Measurements from ENCODE around the gene ZNF425. TPM values are rescaled to one million over a fixed set of nuclear protein-coding genes. Genes with fewer than 3 reads are reported as not detected.
A peak's percentile ranks its signal among the peaks of the same experiment; 100 is the strongest.
"Not testable (repeated sequence)": the region's sequence is repeated elsewhere in the genome, so short reads cannot be mapped to it uniquely, and the experiment has no call there.

Gene ZNF425
- total RNA-seq, 1 donor from 2014 or later: not detected

DNA sequence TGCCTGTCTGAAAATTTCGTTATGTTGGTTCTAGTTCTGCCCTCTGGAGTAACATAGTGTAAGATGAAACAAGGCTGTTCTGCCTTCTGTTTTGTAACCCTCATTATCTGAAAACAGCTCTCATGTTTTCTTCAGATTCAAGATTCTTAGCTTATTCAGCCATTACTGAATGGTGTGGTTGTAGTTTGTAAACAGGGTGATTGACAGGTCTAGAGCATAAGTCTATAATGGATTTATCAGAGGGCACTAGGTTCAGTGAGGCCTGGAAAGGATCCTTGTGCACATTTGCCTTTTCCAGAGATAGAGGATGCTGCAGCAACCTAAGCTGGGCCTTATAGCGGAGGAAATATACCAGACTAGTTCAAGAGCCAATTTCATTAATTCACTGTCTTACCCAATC is 27.2 kb upstream of the ZNF425 start:
- no peaks in the 10 kb centered on the region for H3K9me3 ChIP-seq
- no peak overlapping the region for H3K27ac ChIP-seq
- H3K27me3 ChIP-seq: no peaks in the 10 kb centered on the region
- no peak for DNase-seq (ENCODE audit: low spot score in 2 of 2)
- intact Hi-C loops (cut with DNase I): no loop called here
- no peak overlapping the region for H3K4me3 ChIP-seq
- TF ChIP-seq, protein P1, sequence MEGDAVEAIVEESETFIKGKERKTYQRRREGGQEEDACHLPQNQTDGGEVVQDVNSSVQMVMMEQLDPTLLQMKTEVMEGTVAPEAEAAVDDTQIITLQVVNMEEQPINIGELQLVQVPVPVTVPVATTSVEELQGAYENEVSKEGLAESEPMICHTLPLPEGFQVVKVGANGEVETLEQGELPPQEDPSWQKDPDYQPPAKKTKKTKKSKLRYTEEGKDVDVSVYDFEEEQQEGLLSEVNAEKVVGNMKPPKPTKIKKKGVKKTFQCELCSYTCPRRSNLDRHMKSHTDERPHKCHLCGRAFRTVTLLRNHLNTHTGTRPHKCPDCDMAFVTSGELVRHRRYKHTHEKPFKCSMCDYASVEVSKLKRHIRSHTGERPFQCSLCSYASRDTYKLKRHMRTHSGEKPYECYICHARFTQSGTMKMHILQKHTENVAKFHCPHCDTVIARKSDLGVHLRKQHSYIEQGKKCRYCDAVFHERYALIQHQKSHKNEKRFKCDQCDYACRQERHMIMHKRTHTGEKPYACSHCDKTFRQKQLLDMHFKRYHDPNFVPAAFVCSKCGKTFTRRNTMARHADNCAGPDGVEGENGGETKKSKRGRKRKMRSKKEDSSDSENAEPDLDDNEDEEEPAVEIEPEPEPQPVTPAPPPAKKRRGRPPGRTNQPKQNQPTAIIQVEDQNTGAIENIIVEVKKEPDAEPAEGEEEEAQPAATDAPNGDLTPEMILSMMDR (IDR thresholded peaks at IDR 0.05): no peak
- H3K4me1 ChIP-seq: peaks cover 0 to 11% of the 10 kb centered on the region in 2 donors
- peaks cover 19 to 30% of the 10 kb centered on the region in 2 donors for H3K36me3 ChIP-seq

DNA sequence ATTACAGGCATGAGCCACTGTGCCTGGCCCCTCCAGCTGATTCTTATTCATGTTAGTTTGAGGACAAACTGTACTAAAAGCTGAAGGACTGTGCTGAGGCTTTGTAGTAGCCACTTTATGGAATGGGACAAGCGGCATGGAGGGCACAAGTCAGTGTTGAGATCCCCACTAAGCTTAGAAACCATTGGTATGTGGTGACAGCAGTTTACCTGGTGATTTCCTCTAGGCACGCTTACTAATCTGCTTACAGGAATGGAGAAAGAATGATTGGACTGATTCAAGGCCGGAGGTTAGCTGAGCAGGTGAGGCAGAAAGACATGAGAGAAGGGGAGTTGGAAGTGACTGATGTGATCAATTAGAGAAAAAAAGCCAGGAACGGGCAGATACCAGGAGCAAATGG is 24.9 kb upstream of the ZNF425 start:
- Histone ChIP-seq H3K27me3 (no peaks in the 10 kb centered on the region), H3K4me3 (no peak overlapping the region), H3K36me3 (peaks cover 13 to 19% of the 10 kb centered on the region in 2 donors), H3K27ac (no peak overlapping the region), H3K9me3 (no peaks in the 10 kb centered on the region), H3K4me1 (peaks cover 0 to 14% of the 10 kb centered on the region in 2 donors)
- intact Hi-C loops (cut with DNase I): no loop called here
- TF ChIP-seq, protein P1 (IDR thresholded peaks at IDR 0.05): no peak
- no peak for DNase-seq (ENCODE audit: low spot score in 2 of 2)

DNA sequence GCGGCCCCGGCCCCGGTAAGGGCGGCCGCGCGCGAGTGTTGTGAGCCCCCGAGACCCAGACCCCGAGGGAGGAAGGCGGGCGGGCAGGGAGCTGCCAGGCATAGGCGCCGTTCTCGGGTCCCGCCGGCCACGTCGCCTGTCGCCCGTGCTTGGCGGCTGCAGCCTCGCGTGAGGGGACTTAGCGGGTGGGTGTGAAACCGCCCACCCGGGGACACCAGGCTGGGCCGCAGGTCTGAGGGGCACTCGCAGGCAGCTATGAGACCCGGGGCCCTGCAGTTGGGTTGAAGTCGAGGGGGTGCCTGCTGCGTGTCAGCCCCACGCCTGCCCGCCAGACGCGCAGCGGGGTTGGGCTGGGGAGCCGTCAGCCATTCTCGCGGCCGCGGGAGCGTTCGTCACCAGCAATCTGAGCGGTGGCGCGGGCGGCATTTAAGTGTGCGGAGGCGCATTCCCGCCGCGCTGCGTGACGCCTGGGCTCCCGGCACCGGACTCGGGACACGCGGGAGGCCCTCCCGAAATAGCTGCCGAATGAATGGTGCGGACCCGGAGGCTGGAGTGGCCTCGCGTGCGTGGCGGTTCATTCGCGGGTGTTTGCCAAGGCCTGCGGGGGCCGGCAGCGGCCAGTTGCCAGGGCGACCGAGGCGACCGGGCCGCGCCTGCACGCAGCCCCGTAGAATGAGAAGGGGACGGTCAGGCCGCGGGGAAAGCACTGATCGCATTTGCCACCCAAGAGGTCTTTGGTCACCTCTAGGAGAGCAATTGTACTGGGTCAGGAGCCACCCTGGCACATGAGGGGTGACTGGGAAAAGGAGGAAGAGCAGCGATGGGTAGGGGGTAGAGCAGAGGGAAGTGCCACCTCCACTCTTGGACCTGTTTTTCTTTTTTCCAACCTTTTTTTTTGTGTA is 21.9 kb upstream of the ZNF425 start:
- peak overlapping the region; percentile 90 to 96 for H3K4me3 ChIP-seq
- no peaks in the 10 kb centered on the region for H3K27me3 ChIP-seq
- DNase-seq (ENCODE audit: low spot score in 2 of 2): peak in 1 of 2 donors; percentile 83
- H3K4me1 ChIP-seq: peaks cover 0 to 14% of the 10 kb centered on the region in 2 donors
- peak overlapping the region; percentile 80 to 92 for H3K27ac ChIP-seq
- no peaks in the 10 kb centered on the region for H3K9me3 ChIP-seq
- TF ChIP-seq, protein P1 (IDR thresholded peaks at IDR 0.05): no peak
- H3K36me3 ChIP-seq: no peaks in the 10 kb centered on the region
- intact Hi-C loops (cut with DNase I): loop anchor here (1.0 to 5.0 kb wide), 6 partner anchors 22 to 161 kb away; partner anchors contain the start of genes PDIA4, ZNF282, ZNF425 and ZNF783

DNA sequence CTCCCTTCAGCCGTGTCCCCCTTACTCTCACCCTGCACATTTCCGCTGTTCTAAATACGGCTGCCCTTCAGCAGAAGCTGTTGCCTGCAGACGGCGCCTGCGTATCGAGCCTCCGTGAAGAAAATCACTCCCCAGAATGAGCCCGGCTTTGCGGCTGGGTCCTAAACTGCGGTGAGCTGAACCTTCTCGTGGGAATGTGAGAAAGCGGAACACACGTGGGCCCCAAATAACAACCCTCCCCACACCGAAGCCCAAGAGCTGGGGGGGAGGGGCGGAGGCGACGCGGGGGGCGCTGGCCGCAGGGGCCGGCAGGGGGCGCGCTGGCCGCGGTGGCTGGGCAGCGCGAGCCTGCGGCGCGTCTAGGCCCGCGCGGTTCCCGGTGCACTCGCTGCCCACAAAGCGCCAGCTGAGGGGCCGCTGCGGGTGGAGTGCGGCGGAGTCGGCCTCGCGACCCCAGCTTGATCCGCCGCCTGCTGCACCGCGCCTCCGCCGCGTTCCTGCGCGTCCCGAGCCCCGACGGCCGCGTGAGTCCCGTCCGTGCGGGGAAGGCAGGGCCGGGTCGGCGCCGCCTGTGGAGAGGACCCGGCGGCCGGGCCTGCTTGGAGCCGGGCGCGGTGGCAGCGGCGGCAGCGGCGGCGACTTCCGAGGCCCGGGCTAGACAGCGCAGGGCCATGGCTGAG is 21.1 kb upstream of the ZNF425 start, which contains the start of gene ZNF398:
Gene ZNF398, plus strand, starts transcription at position 382 of the 680 bp plus-strand sequence. Its CDS starts 290 bp downstream, at position 672.
- Histone ChIP-seq H3K27me3 (no peaks in the 10 kb centered on the region), H3K4me3 (peak within 1 kb of the TSS; percentile 90 to 96), H3K4me1 (peaks cover 0 to 14% of the 10 kb centered on the region in 2 donors), H3K36me3 (no peaks in the 10 kb centered on the region), H3K9me3 (no peaks in the 10 kb centered on the region), H3K27ac (peak within 1 kb of the TSS; percentile 80 to 92)
- TF ChIP-seq, protein P1 (IDR thresholded peaks at IDR 0.05): peak; percentile 48 to 77 (median 49)
- intact Hi-C loops (cut with DNase I): loop anchor here (1.0 to 5.0 kb wide), 6 partner anchors 21 to 160 kb away; partner anchors contain the start of genes PDIA4, ZNF282, ZNF425 and ZNF783
- peak in 1 of 2 donors; percentile 85 for DNase-seq (ENCODE audit: low spot score in 2 of 2)

DNA sequence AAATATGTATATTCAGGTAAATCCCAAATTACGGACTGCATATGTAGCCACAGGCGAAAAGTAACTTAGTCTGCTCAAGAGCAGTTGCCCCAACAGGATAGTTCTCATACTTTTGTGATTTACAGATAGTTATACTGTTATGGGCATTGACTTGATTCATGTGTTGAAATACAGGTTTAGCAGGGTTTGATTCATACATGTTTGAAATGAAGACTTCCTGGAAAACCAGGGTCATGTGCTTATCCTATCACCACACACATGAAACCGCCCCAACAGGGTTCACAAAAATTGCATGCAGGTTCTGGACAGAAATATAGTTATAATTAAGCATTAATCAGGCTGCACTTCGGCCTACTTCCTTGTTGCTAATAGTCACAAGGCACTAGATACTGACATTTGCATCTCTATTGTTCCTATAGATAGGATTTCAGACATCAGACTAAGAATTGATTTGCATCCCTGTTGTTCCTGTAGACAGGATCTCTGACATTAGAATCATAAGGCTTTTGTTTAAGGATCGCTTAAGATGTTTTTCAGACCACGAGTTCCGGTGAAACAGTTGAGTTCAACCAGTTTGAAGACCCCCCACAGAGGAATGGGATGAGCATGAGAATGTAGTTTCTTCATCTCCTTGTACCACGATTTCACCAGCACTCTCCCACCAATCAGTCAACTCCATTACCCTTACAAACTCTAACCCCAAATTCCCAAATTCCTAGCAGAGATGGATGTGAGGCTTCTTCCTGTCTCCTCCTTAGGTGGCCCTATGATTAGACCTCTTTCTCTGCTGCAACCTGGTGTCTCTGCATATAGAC is 19.1 kb upstream of the ZNF425 start:
- peak in 1 of 2 donors; percentile 45 for DNase-seq (ENCODE audit: low spot score in 2 of 2)
- H3K36me3 ChIP-seq: no peaks in the 10 kb centered on the region
- TF ChIP-seq, protein P1 (IDR thresholded peaks at IDR 0.05): no peak
- H3K9me3 ChIP-seq: no peaks in the 10 kb centered on the region
- intact Hi-C loops (cut with DNase I): loop anchor here (5.0 kb wide), 3 partner anchors 52 to 158 kb away; partner anchors contain the start of genes ZNF282 and ZNF783
- H3K4me3 ChIP-seq: no peak overlapping the region
- peaks cover 0 to 14% of the 10 kb centered on the region in 2 donors for H3K4me1 ChIP-seq
- no peaks in the 10 kb centered on the region for H3K27me3 ChIP-seq
- H3K27ac ChIP-seq: no peak overlapping the region

DNA sequence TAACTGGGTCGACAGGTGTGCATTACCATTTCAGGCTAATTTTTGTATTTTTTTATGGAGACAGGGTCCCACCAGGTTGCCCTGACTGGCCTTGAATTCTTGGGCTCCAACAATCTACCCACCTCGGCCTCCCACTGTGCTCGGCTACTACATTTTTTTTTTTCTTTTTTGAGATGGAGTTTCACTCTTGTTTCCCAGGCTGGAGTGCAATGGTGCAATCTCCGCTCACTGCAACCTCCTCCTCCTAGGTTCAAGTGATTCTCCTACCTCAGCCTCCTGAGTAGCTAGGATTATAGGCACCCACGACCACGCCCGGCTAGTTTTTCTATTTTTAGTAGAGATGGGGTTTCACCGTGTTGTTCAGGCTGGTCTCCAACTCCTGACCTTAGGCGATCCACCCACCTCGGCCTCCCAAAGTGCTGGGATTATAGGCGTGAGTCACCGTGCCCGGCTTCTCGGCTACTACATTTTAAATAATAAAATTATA is 18.4 kb upstream of the ZNF425 start:
- H3K27ac ChIP-seq; H3K4me3 ChIP-seq; intact Hi-C loops (cut with DNase I); H3K27me3 ChIP-seq; H3K9me3 ChIP-seq; H3K36me3 ChIP-seq: not testable (repeated sequence)
- DNase-seq (ENCODE audit: low spot score in 2 of 2): peak in 1 of 2 donors; percentile 42
- H3K4me1 ChIP-seq: peaks cover 0 to 12% of the 10 kb centered on the region in 2 donors

All from ascending aorta (tissue), 2 donors.